Endothelial cell (in vitro differentiated cells): ENCODE results near the gene ARHGAP30. TPM values are rescaled to one million over a fixed set of nuclear protein-coding genes. Genes with fewer than 3 reads are reported as not detected.

Source experiments
- DNase-seq: peaks from one replicate; pipeline ENCODE4 v3.0.0; 2021; ENCODE audit warnings: low spot score
- H3K27ac Mint-ChIP-seq: one replicate; pipeline ENCODE4 v1.8.0; 2021; ENCODE audit warnings: mixed read lengths, inconsistent platforms; ENCODE audit not compliant: unreplicated experiment
- H3K27me3 Mint-ChIP-seq: one replicate; pipeline ENCODE4 v1.8.0; 2021; ENCODE audit warnings: mild to moderate bottlenecking, moderate library complexity, mixed read lengths, inconsistent platforms; ENCODE audit not compliant: unreplicated experiment
- H3K36me3 Mint-ChIP-seq: one replicate; pipeline ENCODE4 v1.8.0; 2021; ENCODE audit warnings: mild to moderate bottlenecking, low read depth, mixed read lengths, inconsistent platforms; ENCODE audit not compliant: unreplicated experiment
- H3K4me1 Mint-ChIP-seq: one replicate; pipeline ENCODE4 v1.8.0; 2021; ENCODE audit warnings: mild to moderate bottlenecking, mixed read lengths, inconsistent platforms; ENCODE audit not compliant: unreplicated experiment
- H3K4me3 Mint-ChIP-seq: one replicate; pipeline ENCODE4 v1.8.0; 2021; ENCODE audit warnings: mild to moderate bottlenecking, mixed read lengths, inconsistent platforms; ENCODE audit not compliant: unreplicated experiment
- H3K9me3 Mint-ChIP-seq: one replicate; pipeline ENCODE4 v1.8.0; 2021; ENCODE audit warnings: mixed read lengths, inconsistent platforms; ENCODE audit not compliant: unreplicated experiment
- total RNA-seq: library from RNA; stranded (reverse); fragmentation: NEBNext Ultra II Directional; extraction: Animal tissue kit (Norgen Biotek cat#: 25700); gene quantifications from one replicate; pipeline ENCODE4 v1.2.1, GENCODE V29; 2021; ENCODE audit not compliant: unreplicated experiment
- TF ChIP-seq, protein P1 (sequence below): fragments of 200-600 bp; sonication (generic); IDR thresholded peaks from one replicate; pipeline ENCODE4 v1.5.0; 2021; ENCODE audit warnings: antibody characterized with exemption; ENCODE audit not compliant: unreplicated experiment

ARHGAP30 gene
- total RNA-seq, 1 donor from 2014 or later = 0.23 TPM

DNA sequence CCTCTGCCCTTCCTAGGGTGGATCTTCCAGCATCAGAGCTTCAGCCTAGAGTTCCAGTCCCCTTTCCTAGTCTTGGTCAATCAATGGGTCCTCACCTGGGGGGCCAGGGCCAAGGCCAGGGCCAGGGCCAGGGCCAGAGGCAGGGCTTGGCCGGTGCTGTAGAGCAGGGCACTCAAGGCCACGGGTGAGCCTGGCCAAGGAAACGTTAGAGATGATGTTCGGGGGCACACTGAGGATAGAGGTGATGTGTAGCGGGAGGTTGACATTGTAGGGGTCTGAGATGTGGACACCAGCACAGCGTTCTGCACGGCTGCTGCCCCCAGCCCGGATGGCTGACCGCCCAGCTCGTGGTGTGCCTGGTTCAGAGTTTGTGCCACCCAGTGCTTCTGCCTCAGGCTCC is 18.5 kb downstream of the ARHGAP30 start:
- no peak overlapping the region for H3K4me3 Mint-ChIP-seq
- TF ChIP-seq, protein P1, sequence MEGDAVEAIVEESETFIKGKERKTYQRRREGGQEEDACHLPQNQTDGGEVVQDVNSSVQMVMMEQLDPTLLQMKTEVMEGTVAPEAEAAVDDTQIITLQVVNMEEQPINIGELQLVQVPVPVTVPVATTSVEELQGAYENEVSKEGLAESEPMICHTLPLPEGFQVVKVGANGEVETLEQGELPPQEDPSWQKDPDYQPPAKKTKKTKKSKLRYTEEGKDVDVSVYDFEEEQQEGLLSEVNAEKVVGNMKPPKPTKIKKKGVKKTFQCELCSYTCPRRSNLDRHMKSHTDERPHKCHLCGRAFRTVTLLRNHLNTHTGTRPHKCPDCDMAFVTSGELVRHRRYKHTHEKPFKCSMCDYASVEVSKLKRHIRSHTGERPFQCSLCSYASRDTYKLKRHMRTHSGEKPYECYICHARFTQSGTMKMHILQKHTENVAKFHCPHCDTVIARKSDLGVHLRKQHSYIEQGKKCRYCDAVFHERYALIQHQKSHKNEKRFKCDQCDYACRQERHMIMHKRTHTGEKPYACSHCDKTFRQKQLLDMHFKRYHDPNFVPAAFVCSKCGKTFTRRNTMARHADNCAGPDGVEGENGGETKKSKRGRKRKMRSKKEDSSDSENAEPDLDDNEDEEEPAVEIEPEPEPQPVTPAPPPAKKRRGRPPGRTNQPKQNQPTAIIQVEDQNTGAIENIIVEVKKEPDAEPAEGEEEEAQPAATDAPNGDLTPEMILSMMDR = no peak
- H3K4me1 Mint-ChIP-seq = peaks cover 4% of the 10 kb centered on the region
- peaks cover 9% of the 10 kb centered on the region for H3K27me3 Mint-ChIP-seq
- H3K27ac Mint-ChIP-seq = no peak overlapping the region
- peaks cover 17% of the 10 kb centered on the region for H3K36me3 Mint-ChIP-seq
- peaks cover 8% of the 10 kb centered on the region for H3K9me3 Mint-ChIP-seq
- no peak for DNase-seq

DNA sequence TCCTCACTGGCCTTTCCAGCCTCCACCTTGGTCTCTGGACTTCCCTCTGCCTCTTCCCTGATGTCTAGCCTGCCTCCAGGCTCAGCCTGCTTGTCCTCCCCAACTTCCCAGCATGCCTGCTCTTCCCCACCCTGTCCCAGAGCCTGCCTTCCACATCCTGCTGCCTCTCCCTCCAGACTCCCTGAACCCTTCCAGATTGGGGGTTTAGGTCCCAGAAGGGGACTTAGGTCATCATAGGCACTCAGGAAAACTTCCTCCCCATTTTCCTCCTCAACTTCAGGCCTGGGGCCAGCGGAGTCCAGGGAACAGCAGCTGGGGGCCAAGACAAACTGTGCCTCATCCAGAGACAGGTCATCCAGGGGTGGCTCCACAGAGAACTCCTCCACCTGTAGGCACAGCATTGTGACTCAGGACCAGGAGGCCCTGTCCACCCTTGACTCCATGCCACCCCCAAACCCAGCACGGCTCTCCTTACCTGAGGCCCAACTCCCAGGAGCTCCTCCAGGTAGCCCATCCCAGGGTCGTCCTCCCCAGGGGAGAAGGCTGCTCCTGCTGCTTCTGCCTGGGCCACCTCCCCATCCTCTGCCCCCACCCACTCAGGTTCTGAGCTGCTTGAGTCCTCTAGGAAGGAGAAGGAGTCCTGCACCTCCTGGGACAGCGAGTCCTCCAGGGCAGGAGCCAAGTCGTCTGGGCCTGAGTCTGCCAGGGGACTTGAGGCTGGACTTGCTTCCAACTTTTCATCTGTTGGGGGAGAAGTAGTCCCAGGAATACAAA is 20.6 kb downstream of the ARHGAP30 start:
- Mint-ChIP-seq H3K4me1 (peaks cover 21% of the 10 kb centered on the region), H3K36me3 (peaks cover 30% of the 10 kb centered on the region), H3K9me3 (peaks cover 8% of the 10 kb centered on the region), H3K27ac (no peak overlapping the region), H3K4me3 (peak overlapping the region; percentile 62), H3K27me3 (peaks cover 19% of the 10 kb centered on the region)
- no peak for DNase-seq
- TF ChIP-seq, protein P1 = no peak

DNA sequence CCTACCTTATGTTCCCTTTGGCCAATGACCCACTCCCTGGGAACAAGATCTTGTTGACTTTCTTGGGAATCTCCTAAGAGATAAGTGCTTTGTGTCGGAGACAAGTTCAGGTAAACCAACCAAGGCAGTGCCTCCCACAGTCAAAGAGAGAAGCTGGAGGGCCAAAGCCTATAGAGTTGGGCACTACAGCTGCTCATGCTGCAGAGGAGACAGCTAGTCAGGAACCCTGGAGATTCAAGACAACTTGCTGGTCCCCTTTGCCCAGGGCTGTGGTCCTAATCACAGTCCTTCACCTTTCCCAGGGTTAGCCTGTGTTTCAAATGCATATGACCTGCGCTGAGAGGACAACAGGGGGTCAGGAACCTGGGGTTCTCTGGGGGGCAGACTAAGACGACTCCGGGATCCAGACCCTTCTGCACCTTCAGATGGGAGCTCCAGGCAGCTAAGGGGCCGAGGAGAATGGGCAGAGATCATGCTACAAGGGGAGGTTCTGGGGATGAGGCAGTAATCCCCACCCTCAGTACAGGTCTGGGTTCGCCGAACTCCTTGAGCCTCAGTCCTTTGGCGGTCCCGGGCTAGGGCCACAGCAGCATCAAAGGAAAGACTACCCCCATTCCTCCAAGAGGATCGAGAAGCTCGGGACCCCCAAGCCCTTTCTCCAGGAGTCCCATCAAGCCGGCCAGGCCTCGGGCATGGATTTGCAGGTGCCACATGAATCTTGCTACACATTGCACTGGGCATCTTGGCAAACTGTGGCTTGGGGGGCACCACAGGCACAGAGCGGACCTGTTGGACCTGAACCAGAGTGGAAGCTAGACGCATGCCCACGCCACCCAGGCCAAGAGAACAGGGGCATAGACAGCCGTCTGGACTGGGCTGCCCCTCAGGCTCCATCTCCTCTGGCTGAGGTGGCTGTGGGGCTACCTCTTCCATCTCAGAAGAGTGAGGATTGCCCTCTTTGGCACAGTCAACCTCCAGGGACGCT is 22.0 kb downstream of the ARHGAP30 start:
- Mint-ChIP-seq H3K27me3 (peaks cover 19% of the 10 kb centered on the region), H3K27ac (peak overlapping the region; percentile 100), H3K9me3 (peaks cover 8% of the 10 kb centered on the region), H3K4me3 (no peak overlapping the region), H3K4me1 (peaks cover 27% of the 10 kb centered on the region), H3K36me3 (peaks cover 28% of the 10 kb centered on the region)
- no peak for DNase-seq
- TF ChIP-seq, protein P1 = no peak

GRCh38 chr1:161046605-161047228 is 23.0 kb downstream of the ARHGAP30 start:
- Mint-ChIP-seq H3K36me3 (peaks cover 37% of the 10 kb centered on the region), H3K4me1 (peaks cover 32% of the 10 kb centered on the region), H3K4me3 (peak overlapping the region; percentile 99), H3K27ac (peak overlapping the region; percentile 100), H3K27me3 (peaks cover 19% of the 10 kb centered on the region), H3K9me3 (peaks cover 8% of the 10 kb centered on the region)
- TF ChIP-seq, protein P1 = no peak
- DNase-seq = no peak
